ENCODE measurements around the gene RIOX2.

RIOX2 gene

DNA sequence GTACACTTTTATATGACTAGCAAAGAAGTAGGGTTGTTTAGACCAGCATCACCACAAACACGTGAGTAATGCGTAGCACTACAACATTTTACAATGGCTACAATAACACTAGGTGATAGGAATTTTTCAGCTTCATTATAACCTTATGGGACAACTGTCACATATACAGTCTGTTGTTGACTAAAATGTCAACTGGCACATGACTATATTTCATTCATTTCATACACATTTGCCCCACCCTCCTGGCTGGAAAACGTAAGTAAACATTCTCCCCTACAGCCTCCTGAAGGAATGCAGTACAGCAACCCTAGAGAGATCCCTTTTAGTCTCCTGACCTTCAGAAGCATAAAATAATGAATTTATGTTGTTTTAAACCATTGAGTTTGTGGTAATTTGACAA is 16.2 kb downstream of the RIOX2 start:
- no peak overlapping the region for H3K4me3 ChIP-seq (ENCODE audit: low read depth, low read length)
- no peak overlapping the region for H3K27ac ChIP-seq (ENCODE audit: low read depth, low read length)
- H3K9ac ChIP-seq (ENCODE audit: low read length), result no peak overlapping the region
- H3K14ac ChIP-seq (ENCODE audit: low read length), result no peak overlapping the region
- no peak overlapping the region for H4K8ac ChIP-seq (ENCODE audit: low read depth, low read length)
- no peak overlapping the region for H2BK5ac ChIP-seq (ENCODE audit: low read depth, low read length, poor library complexity)
- H3K9me3 ChIP-seq (ENCODE audit: insufficient read depth, low read depth, low read length), result no peaks in the 10 kb centered on the region
- H3K36me3 ChIP-seq (ENCODE audit: control insufficient read depth in 1 of 2, insufficient read depth in 2 of 2, low read length in 2 of 2), result peaks cover 0 to 4% of the 10 kb centered on the region in 2 experiments
- WGBS (ENCODE audit: extremely low coverage, insufficient coverage, insufficient read length), result no CpG with 5 or more reads among the region's 3 CpGs
- no peak overlapping the region for H3K23ac ChIP-seq (ENCODE audit: low read length)
- H3K4me1 ChIP-seq (ENCODE audit: control insufficient read depth in 1 of 2, insufficient read depth in 2 of 2, low read length in 2 of 2), result peaks cover 2 to 3% of the 10 kb centered on the region in 2 experiments
- H3K79me2 ChIP-seq (ENCODE audit: control insufficient read depth, insufficient read depth, low read length, poor library complexity), result no peaks in the 10 kb centered on the region
- no peak overlapping the region for H3K4me2 ChIP-seq (ENCODE audit: low read length)
- DNase-seq, result peak; percentile 76 to 91
- no peaks in the 10 kb centered on the region for H3K27me3 ChIP-seq (ENCODE audit: insufficient read depth, low read length)
- H4K12ac ChIP-seq (ENCODE audit: low read depth, low read length), result no peak overlapping the region
- no peak overlapping the region for H2AK5ac ChIP-seq (ENCODE audit: low read length)
- no peak overlapping the region for H4K91ac ChIP-seq (ENCODE audit: low read depth, low read length)
- no peak overlapping the region for H2AFZ ChIP-seq (ENCODE audit: insufficient read depth, low read length, poor library complexity)
- H2BK12ac ChIP-seq (ENCODE audit: low read length), result no peak overlapping the region
- H2BK120ac ChIP-seq (ENCODE audit: insufficient read depth, low read length, poor library complexity), result no peak overlapping the region
- peaks cover 2% of the 10 kb centered on the region for H3K79me1 ChIP-seq (ENCODE audit: low read length)
- no peak overlapping the region for H3K18ac ChIP-seq (ENCODE audit: low read length)
- no peak overlapping the region for H3K4ac ChIP-seq (ENCODE audit: low read depth, low read length)

DNA sequence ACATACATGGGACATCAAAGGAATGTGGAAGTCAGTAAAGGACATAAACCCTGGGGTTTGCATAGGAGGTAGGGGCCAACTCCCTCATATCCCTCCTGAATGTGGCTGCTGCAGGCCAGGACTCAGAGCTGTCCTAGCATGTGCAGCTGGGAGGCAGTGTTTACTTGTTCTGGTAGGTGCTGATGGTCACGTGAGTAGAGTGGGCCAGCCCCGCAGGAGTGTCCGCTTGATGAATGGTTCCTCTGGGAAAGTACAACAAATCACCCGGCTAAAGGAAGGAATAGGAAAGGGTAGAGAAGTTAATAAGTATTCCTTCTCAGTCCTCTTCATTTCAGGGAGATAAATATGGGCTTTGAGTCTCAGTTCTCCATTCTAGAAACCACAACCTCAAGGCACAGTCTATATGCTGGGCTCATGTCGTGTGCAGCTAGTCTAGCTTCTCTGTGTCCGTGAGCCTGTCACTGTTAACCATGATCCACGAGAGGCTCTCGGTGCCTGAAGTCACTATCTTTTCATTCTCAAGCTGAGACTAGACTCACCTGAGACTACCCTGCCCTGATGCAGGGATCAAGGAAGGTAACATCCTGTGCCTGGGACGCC is 17.9 kb downstream of the RIOX2 start:
- H3K27ac ChIP-seq (ENCODE audit: low read depth, low read length), result no peak overlapping the region
- DNase-seq, result peak; percentile 44 to 51
- H3K4me3 ChIP-seq (ENCODE audit: low read depth, low read length), result no peak overlapping the region
- no peaks in the 10 kb centered on the region for H3K27me3 ChIP-seq (ENCODE audit: insufficient read depth, low read length)
- no peaks in the 10 kb centered on the region for H3K79me2 ChIP-seq (ENCODE audit: control insufficient read depth, insufficient read depth, low read length, poor library complexity)
- H4K8ac ChIP-seq (ENCODE audit: low read depth, low read length), result no peak overlapping the region
- H3K9ac ChIP-seq (ENCODE audit: low read length), result no peak overlapping the region
- no peak overlapping the region for H3K14ac ChIP-seq (ENCODE audit: low read length)
- H4K91ac ChIP-seq (ENCODE audit: low read depth, low read length), result no peak overlapping the region
- no peak overlapping the region for H3K18ac ChIP-seq (ENCODE audit: low read length)
- H3K9me3 ChIP-seq (ENCODE audit: insufficient read depth, low read depth, low read length), result no peaks in the 10 kb centered on the region
- H3K23ac ChIP-seq (ENCODE audit: low read length), result no peak overlapping the region
- no peak overlapping the region for H2BK120ac ChIP-seq (ENCODE audit: insufficient read depth, low read length, poor library complexity)
- no peak overlapping the region for H2BK12ac ChIP-seq (ENCODE audit: low read length)
- no peak overlapping the region for H2AFZ ChIP-seq (ENCODE audit: insufficient read depth, low read length, poor library complexity)
- no peak overlapping the region for H3K4ac ChIP-seq (ENCODE audit: low read depth, low read length)
- no peak overlapping the region for H4K12ac ChIP-seq (ENCODE audit: low read depth, low read length)
- no peak overlapping the region for H2BK5ac ChIP-seq (ENCODE audit: low read depth, low read length, poor library complexity)
- WGBS (ENCODE audit: extremely low coverage, insufficient coverage, insufficient read length), result no CpG with 5 or more reads among the region's 9 CpGs
- no peak overlapping the region for H2AK5ac ChIP-seq (ENCODE audit: low read length)
- H3K4me2 ChIP-seq (ENCODE audit: low read length), result no peak overlapping the region
- peaks cover 3 to 12% of the 10 kb centered on the region in 2 experiments for H3K36me3 ChIP-seq (ENCODE audit: control insufficient read depth in 1 of 2, insufficient read depth in 2 of 2, low read length in 2 of 2)
- H3K4me1 ChIP-seq (ENCODE audit: control insufficient read depth in 1 of 2, insufficient read depth in 2 of 2, low read length in 2 of 2), result peaks cover 2 to 3% of the 10 kb centered on the region in 2 experiments
- H3K79me1 ChIP-seq (ENCODE audit: low read length), result peaks cover 2% of the 10 kb centered on the region

DNA sequence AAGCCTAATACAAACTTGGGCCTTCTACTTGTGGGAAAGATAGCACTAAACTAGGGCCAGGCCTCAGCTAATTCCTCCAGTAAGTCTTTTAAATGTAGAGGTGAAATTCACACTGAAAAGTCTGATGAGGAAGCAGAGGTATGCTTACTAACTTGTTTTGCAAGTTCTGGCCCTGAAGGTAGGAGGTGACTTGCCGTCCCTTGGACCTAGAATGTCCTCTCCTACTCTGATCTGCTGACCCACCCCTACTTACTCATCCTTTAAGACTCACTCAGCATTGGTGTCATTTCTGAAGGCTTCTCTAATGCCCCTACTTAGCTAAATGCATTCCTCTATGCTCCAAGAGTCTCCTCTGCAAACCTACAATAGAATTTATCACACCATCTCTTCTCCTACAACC is 19.4 kb downstream of the RIOX2 start:
- H3K9me3 ChIP-seq (ENCODE audit: insufficient read depth, low read depth, low read length), result no peaks in the 10 kb centered on the region
- H2BK120ac ChIP-seq (ENCODE audit: insufficient read depth, low read length, poor library complexity), result peak overlapping the region; percentile 48
- no peaks in the 10 kb centered on the region for H3K79me2 ChIP-seq (ENCODE audit: control insufficient read depth, insufficient read depth, low read length, poor library complexity)
- H4K91ac ChIP-seq (ENCODE audit: low read depth, low read length), result peak overlapping the region; percentile 28
- H2AK5ac ChIP-seq (ENCODE audit: low read length), result no peak overlapping the region
- no peak overlapping the region for H3K4me2 ChIP-seq (ENCODE audit: low read length)
- H3K27me3 ChIP-seq (ENCODE audit: insufficient read depth, low read length), result no peaks in the 10 kb centered on the region
- H3K4me1 ChIP-seq (ENCODE audit: control insufficient read depth in 1 of 2, insufficient read depth in 2 of 2, low read length in 2 of 2), result peaks cover 2 to 3% of the 10 kb centered on the region in 2 experiments
- H3K4me3 ChIP-seq (ENCODE audit: low read depth, low read length), result no peak overlapping the region
- WGBS (ENCODE audit: extremely low coverage, insufficient coverage, insufficient read length), result no CpG with 5 or more reads among the region's 1 CpG
- no peak overlapping the region for H3K9ac ChIP-seq (ENCODE audit: low read length)
- peaks cover 3 to 17% of the 10 kb centered on the region in 2 experiments for H3K36me3 ChIP-seq (ENCODE audit: control insufficient read depth in 1 of 2, insufficient read depth in 2 of 2, low read length in 2 of 2)
- H3K18ac ChIP-seq (ENCODE audit: low read length), result peak overlapping the region; percentile 61
- no peak overlapping the region for H2BK5ac ChIP-seq (ENCODE audit: low read depth, low read length, poor library complexity)
- H4K8ac ChIP-seq (ENCODE audit: low read depth, low read length), result no peak overlapping the region
- H4K12ac ChIP-seq (ENCODE audit: low read depth, low read length), result no peak overlapping the region
- H3K4ac ChIP-seq (ENCODE audit: low read depth, low read length), result peak overlapping the region; percentile 9
- H3K27ac ChIP-seq (ENCODE audit: low read depth, low read length), result peak overlapping the region; percentile 74
- no peak overlapping the region for H2BK12ac ChIP-seq (ENCODE audit: low read length)
- peak; percentile 88 to 97 for DNase-seq
- H3K14ac ChIP-seq (ENCODE audit: low read length), result no peak overlapping the region
- no peak overlapping the region for H3K23ac ChIP-seq (ENCODE audit: low read length)
- no peak overlapping the region for H2AFZ ChIP-seq (ENCODE audit: insufficient read depth, low read length, poor library complexity)
- peaks cover 2% of the 10 kb centered on the region for H3K79me1 ChIP-seq (ENCODE audit: low read length)

DNA sequence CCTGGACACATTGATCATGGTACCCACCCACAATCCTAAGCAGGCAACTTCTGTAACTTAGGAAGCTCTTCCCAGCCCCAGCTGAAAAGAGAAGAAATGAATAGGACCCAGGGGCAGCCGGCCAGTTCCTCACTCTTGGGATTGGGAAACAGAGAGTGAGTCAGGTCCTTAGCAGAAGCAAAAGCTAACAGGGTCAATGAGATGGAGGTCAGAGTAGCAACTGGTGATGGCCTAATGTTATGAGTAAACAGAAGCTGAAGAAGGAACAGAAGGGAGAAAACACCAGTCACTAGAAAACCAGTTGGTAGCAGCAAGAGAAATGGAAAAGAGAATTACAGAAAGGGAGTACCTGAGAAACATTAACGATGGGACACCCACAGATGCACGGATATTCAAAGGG is 20.0 kb downstream of the RIOX2 start:
- H3K36me3 ChIP-seq (ENCODE audit: control insufficient read depth in 1 of 2, insufficient read depth in 2 of 2, low read length in 2 of 2), result peaks cover 3 to 15% of the 10 kb centered on the region in 2 experiments
- no peak overlapping the region for H3K4me3 ChIP-seq (ENCODE audit: low read depth, low read length)
- H3K18ac ChIP-seq (ENCODE audit: low read length), result peak overlapping the region; percentile 61
- H4K8ac ChIP-seq (ENCODE audit: low read depth, low read length), result no peak overlapping the region
- no peaks in the 10 kb centered on the region for H3K9me3 ChIP-seq (ENCODE audit: insufficient read depth, low read depth, low read length)
- H4K12ac ChIP-seq (ENCODE audit: low read depth, low read length), result no peak overlapping the region
- no peak overlapping the region for H3K4me2 ChIP-seq (ENCODE audit: low read length)
- H2AFZ ChIP-seq (ENCODE audit: insufficient read depth, low read length, poor library complexity), result no peak overlapping the region
- no peak overlapping the region for H2BK5ac ChIP-seq (ENCODE audit: low read depth, low read length, poor library complexity)
- H3K27me3 ChIP-seq (ENCODE audit: insufficient read depth, low read length), result no peaks in the 10 kb centered on the region
- H3K23ac ChIP-seq (ENCODE audit: low read length), result no peak overlapping the region
- H3K9ac ChIP-seq (ENCODE audit: low read length), result no peak overlapping the region
- peak overlapping the region; percentile 48 for H2BK120ac ChIP-seq (ENCODE audit: insufficient read depth, low read length, poor library complexity)
- no CpG with 5 or more reads among the region's 3 CpGs for WGBS (ENCODE audit: extremely low coverage, insufficient coverage, insufficient read length)
- peaks cover 2% of the 10 kb centered on the region for H3K79me1 ChIP-seq (ENCODE audit: low read length)
- peak overlapping the region; percentile 7 for H4K91ac ChIP-seq (ENCODE audit: low read depth, low read length)
- no peaks in the 10 kb centered on the region for H3K79me2 ChIP-seq (ENCODE audit: control insufficient read depth, insufficient read depth, low read length, poor library complexity)
- peak overlapping the region; percentile 74 for H3K27ac ChIP-seq (ENCODE audit: low read depth, low read length)
- no peak overlapping the region for H3K14ac ChIP-seq (ENCODE audit: low read length)
- DNase-seq, result peak; percentile 68 to 85
- H2AK5ac ChIP-seq (ENCODE audit: low read length), result no peak overlapping the region
- H2BK12ac ChIP-seq (ENCODE audit: low read length), result no peak overlapping the region
- H3K4ac ChIP-seq (ENCODE audit: low read depth, low read length), result peak overlapping the region; percentile 9
- H3K4me1 ChIP-seq (ENCODE audit: control insufficient read depth in 1 of 2, insufficient read depth in 2 of 2, low read length in 2 of 2), result peaks cover 2 to 3% of the 10 kb centered on the region in 2 experiments

Data from trophoblast cell (in vitro differentiated cells and primary cell).